Measurements from ENCODE around the gene ALPI.

The ALPI gene

GRCh38 chr2:232435375-232435648 is 20.6 kb upstream of the ALPI start:
- Histone ChIP-seq H3K4me3 (ENCODE audit: low read length) (no peak overlapping the region), H3K79me2 (ENCODE audit: low read length) (no peaks in the 10 kb centered on the region), H3K27me3 (ENCODE audit: low read depth, low read length) (no peaks in the 10 kb centered on the region), H3K9ac (ENCODE audit: low read length) (no peak overlapping the region), H3K36me3 (replicated peaks; ENCODE audit: low read depth, low read length) (no peaks in the 10 kb centered on the region), H3K9me3 (ENCODE audit: insufficient read depth, low read length) (no peaks in the 10 kb centered on the region), H3K27ac (ENCODE audit: low read length) (no peak overlapping the region), H2AFZ (ENCODE audit: low read depth, low read length) (no peak overlapping the region), H3K4me2 (ENCODE audit: low read length) (no peak overlapping the region), H4K20me1 (ENCODE audit: insufficient read depth, low read length) (no peaks in the 10 kb centered on the region), H3K4me1 (ENCODE audit: low read length) (no peaks in the 10 kb centered on the region)
- TF ChIP-seq CTCF (IDR thresholded peaks at IDR 0.05; ENCODE audit: low read depth, low read length) (no peak), EZH2phosphoT487 (IDR thresholded peaks at IDR 0.05; ENCODE audit: low read depth) (no peak)

GRCh38 chr2:232435805-232436204 is 20.1 kb upstream of the ALPI start:
- H4K20me1 ChIP-seq (ENCODE audit: insufficient read depth, low read length), result no peaks in the 10 kb centered on the region
- H3K9me3 ChIP-seq (ENCODE audit: insufficient read depth, low read length), result no peaks in the 10 kb centered on the region
- no peak overlapping the region for H3K9ac ChIP-seq (ENCODE audit: low read length)
- H3K27ac ChIP-seq (ENCODE audit: low read length), result no peak overlapping the region
- H3K36me3 ChIP-seq (replicated peaks; ENCODE audit: low read depth, low read length), result no peaks in the 10 kb centered on the region
- no peaks in the 10 kb centered on the region for H3K27me3 ChIP-seq (ENCODE audit: low read depth, low read length)
- H3K4me2 ChIP-seq (ENCODE audit: low read length), result no peak overlapping the region
- H3K4me1 ChIP-seq (ENCODE audit: low read length), result no peaks in the 10 kb centered on the region
- no peak for TF ChIP-seq EZH2phosphoT487 (IDR thresholded peaks at IDR 0.05; ENCODE audit: low read depth)
- TF ChIP-seq CTCF (IDR thresholded peaks at IDR 0.05; ENCODE audit: low read depth, low read length), result no peak
- H2AFZ ChIP-seq (ENCODE audit: low read depth, low read length), result no peak overlapping the region
- H3K4me3 ChIP-seq (ENCODE audit: low read length), result no peak overlapping the region
- H3K79me2 ChIP-seq (ENCODE audit: low read length), result no peaks in the 10 kb centered on the region

- no peak overlapping the region for H3K4me3 ChIP-seq (ENCODE audit: low read length)
- no peaks in the 10 kb centered on the region for H4K20me1 ChIP-seq (ENCODE audit: insufficient read depth, low read length)
- H3K79me2 ChIP-seq (ENCODE audit: low read length), result no peaks in the 10 kb centered on the region
- H3K9me3 ChIP-seq (ENCODE audit: insufficient read depth, low read length), result no peaks in the 10 kb centered on the region
- H3K36me3 ChIP-seq (replicated peaks; ENCODE audit: low read depth, low read length), result no peaks in the 10 kb centered on the region
- H2AFZ ChIP-seq (ENCODE audit: low read depth, low read length), result no peak overlapping the region
- no peak overlapping the region for H3K27ac ChIP-seq (ENCODE audit: low read length)
- TF ChIP-seq EZH2phosphoT487 (IDR thresholded peaks at IDR 0.05; ENCODE audit: low read depth), result no peak
- TF ChIP-seq CTCF (IDR thresholded peaks at IDR 0.05; ENCODE audit: low read depth, low read length), result no peak
- H3K27me3 ChIP-seq (ENCODE audit: low read depth, low read length), result no peaks in the 10 kb centered on the region
- H3K4me2 ChIP-seq (ENCODE audit: low read length), result no peak overlapping the region
- H3K4me1 ChIP-seq (ENCODE audit: low read length), result no peaks in the 10 kb centered on the region
- H3K9ac ChIP-seq (ENCODE audit: low read length), result no peak overlapping the region
These were observed 19.4 kb upstream of the ALPI start for GRCh38 chr2:232436381-232437194.

GRCh38 chr2:232437195-232437571 is 18.8 kb upstream of the ALPI start:
- H2AFZ ChIP-seq (ENCODE audit: low read depth, low read length), result no peak overlapping the region
- H3K4me2 ChIP-seq (ENCODE audit: low read length), result no peak overlapping the region
- H3K9me3 ChIP-seq (ENCODE audit: insufficient read depth, low read length), result no peaks in the 10 kb centered on the region
- H3K27ac ChIP-seq (ENCODE audit: low read length), result no peak overlapping the region
- TF ChIP-seq EZH2phosphoT487 (IDR thresholded peaks at IDR 0.05; ENCODE audit: low read depth) (no peak), CTCF (IDR thresholded peaks at IDR 0.05; ENCODE audit: low read depth, low read length) (no peak)
- no peaks in the 10 kb centered on the region for H3K36me3 ChIP-seq (replicated peaks; ENCODE audit: low read depth, low read length)
- no peaks in the 10 kb centered on the region for H3K79me2 ChIP-seq (ENCODE audit: low read length)
- no peaks in the 10 kb centered on the region for H3K4me1 ChIP-seq (ENCODE audit: low read length)
- no peaks in the 10 kb centered on the region for H4K20me1 ChIP-seq (ENCODE audit: insufficient read depth, low read length)
- H3K9ac ChIP-seq (ENCODE audit: low read length), result no peak overlapping the region
- no peak overlapping the region for H3K4me3 ChIP-seq (ENCODE audit: low read length)
- no peaks in the 10 kb centered on the region for H3K27me3 ChIP-seq (ENCODE audit: low read depth, low read length)
